Psoas muscle (tissue), 8 donors: Measurements from ENCODE around the gene SMTN. TPM values are rescaled to one million over a fixed set of nuclear protein-coding genes. Genes with fewer than 3 reads are reported as not detected.
"Not testable (repeated sequence)": the region's sequence is repeated elsewhere in the genome, so short reads cannot be mapped to it uniquely, and the experiment has no call there.

Experiments used
- ATAC-seq, 4 donors: fragments of 200-7000 bp; cut with Tn5 transposase; one replicate each; pipeline ENCODE4 v1.9.1; 2020; ENCODE audit warnings: moderate library complexity in 3 of 4, mild to moderate bottlenecking in 2 of 4
- DNase-seq, 2 donors: peaks; one replicate each; pipeline ENCODE4 v3.0.0-alpha.2; 2020
- H3K27ac ChIP-seq: fragments of 200-600 bp; one replicate; pipeline ENCODE4 v1.8.0; 2022
- H3K27me3 ChIP-seq, 3 donors: fragments of 200-600 bp in 1 of 3; one replicate each; pipeline versions ENCODE4 v1.6.1 to v1.8.0; 2013 to 2022; ENCODE audit warnings: low read length in 2 of 3, mild to moderate bottlenecking in 2 of 3, moderate library complexity in 1 of 3; ENCODE audit not compliant: insufficient read depth in 3 of 3
- H3K36me3 ChIP-seq, 2 donors: fragments of 200-600 bp in 1 of 2; one replicate each; pipeline versions ENCODE4 v1.6.1 to v1.8.0; 2013 to 2022; ENCODE audit warnings: low read depth in 1 of 2, mild to moderate bottlenecking in 1 of 2, moderate library complexity in 1 of 2; ENCODE audit not compliant: insufficient read depth in 1 of 2
- H3K4me1 ChIP-seq: fragments of 200-600 bp; one replicate; pipeline ENCODE4 v1.8.0; 2022
- H3K4me3 ChIP-seq: fragments of 200-600 bp; one replicate; pipeline ENCODE4 v1.8.0; 2022; ENCODE audit warnings: mild to moderate bottlenecking
- H3K9me3 ChIP-seq: fragments of 200-600 bp; one replicate; pipeline ENCODE4 v1.8.0; 2022
- CTCF ChIP-seq: fragments of 200-600 bp; IDR thresholded peaks from one replicate; pipeline ENCODE4 v1.8.0; 2022; ENCODE audit warnings: antibody characterized with exemption
- WGBS, 3 donors: extraction: QIAGEN DNeasy Blood & Tissue Kit; methylation state at CpG; one replicate each; pipeline versions ENCODE4 v1.1.6 to v1.1.7; 2013; 5-methylcytosine and 5-hydroxymethylcytosine counted together
- intact Hi-C, 2 donors: fragments of 100-400 bp; cut with DNase I; formaldehyde crosslinking; loops; one replicate each; pipeline versions ENCODE4 v1.11.0 to v1.14.2; 2022
- polyA plus RNA-seq, 3 donors: library from polyadenylated mRNA; stranded (reverse); fragments of 200-250 nt; gene quantifications; one replicate each; pipeline ENCODE4 v1.2.3, GENCODE V29; 2013
- total RNA-seq, 4 donors: library from RNA; stranded (reverse); fragmentation: NEBNext Ultra II Directional in 2 of 4; extraction: Animal tissue kit (Norgen Biotek cat#: 25700) in 2 of 4; gene quantifications; one replicate each; pipeline versions ENCODE4 v1.2.1 to v1.2.4, GENCODE V29; 2021 to 2023
- donor health status: healthy with polysubstance abuse.
- donor health status: DM: no; HTN: no; CAD: no; lungs with moderate emphysema.
- donor health status: Bipolar disorder and iron deficiency.
- donor health status: healthy.
- donor health status: DM: yes; HTN: yes; CAD: no.
- donor health status: DM: no; HTN: no; CAD: no.
- donor health status: DM: no; HTN: no; CAD: no.
- donor health status: DM: yes; HTN: yes; CAD: no.

SMTN gene
- total and polyA plus RNA-seq, 7 donors: 23.0 to 79.3 (median 43.4) TPM

- peak overlapping the region; percentile 77 for H3K4me3 ChIP-seq
- ATAC-seq (peak; percentile 67 to 87 (median 72)), DNase-seq (peak; percentile 54 to 81)
- peaks cover 0 to 84% of the 10 kb centered on the region in 2 donors for H3K36me3 ChIP-seq
- H3K4me1 ChIP-seq: peaks cover 48% of the 10 kb centered on the region
- peak overlapping the region; percentile 94 for H3K27ac ChIP-seq
- no peaks in the 10 kb centered on the region for H3K27me3 ChIP-seq
- 23 to 24% (median 24%) methylated on average over 4 to 5 of the region's 5 CpGs for WGBS, 3 donors
- H3K9me3 ChIP-seq: no peaks in the 10 kb centered on the region
- no peak for TF ChIP-seq CTCF
- intact Hi-C loops: loop anchor here in 1 of 2 donors (5.0 kb wide), 1 partner anchor 138 kb away; no protein-coding TSS in a partner anchor
Observed at GRCh38 chr22:31094021-31094551, 13.0 kb downstream of the SMTN start.

GRCh38 chr22:31094741-31095140, 13.6 kb downstream of the SMTN start:
- intact Hi-C loops: loop anchor here in 1 of 2 donors (5.0 kb wide), 1 partner anchor 138 kb away; no protein-coding TSS in a partner anchor
- peak overlapping the region; percentile 94 for H3K27ac ChIP-seq
- ATAC-seq (no peak), DNase-seq (no peak)
- peaks cover 0 to 85% of the 10 kb centered on the region in 2 donors for H3K36me3 ChIP-seq
- peaks cover 54% of the 10 kb centered on the region for H3K4me1 ChIP-seq
- 78 to 93% (median 78%) methylated on average over 7 of the region's 7 CpGs for WGBS, 3 donors
- no peaks in the 10 kb centered on the region for H3K9me3 ChIP-seq
- H3K4me3 ChIP-seq: peak overlapping the region; percentile 77
- no peak for TF ChIP-seq CTCF
- H3K27me3 ChIP-seq: no peaks in the 10 kb centered on the region

- H3K4me1 ChIP-seq: peaks cover 55% of the 10 kb centered on the region
- no peaks in the 10 kb centered on the region for H3K9me3 ChIP-seq
- no peak for ATAC-seq
- 86 to 93% (median 93%) methylated on average over 3 of the region's 3 CpGs for whole genome bisulfite sequencing, 3 donors
- no peak for DNase-seq
- peak overlapping the region; percentile 36 for H3K27ac ChIP-seq
- intact Hi-C loops: no loop called here
- no peak for TF ChIP-seq CTCF
- H3K4me3 ChIP-seq: peak overlapping the region; percentile 18
- peaks cover 0 to 86% of the 10 kb centered on the region in 2 donors for H3K36me3 ChIP-seq
- H3K27me3 ChIP-seq: no peaks in the 10 kb centered on the region
Observed at GRCh38 chr22:31095637-31096249, 14.6 kb downstream of the SMTN start.

- DNase-seq: no peak
- H3K36me3 ChIP-seq: peaks cover 0 to 88% of the 10 kb centered on the region in 2 donors
- peaks cover 65% of the 10 kb centered on the region for H3K4me1 ChIP-seq
- 85 to 87% (median 86%) methylated on average over 26 to 27 of the region's 27 CpGs for WGBS, 3 donors
- peak overlapping the region; percentile 36 for H3K27ac ChIP-seq
- no peak for ATAC-seq
- H3K4me3 ChIP-seq: no peak overlapping the region
- no peaks in the 10 kb centered on the region for H3K9me3 ChIP-seq
- no peaks in the 10 kb centered on the region for H3K27me3 ChIP-seq
- TF ChIP-seq CTCF: no peak
- intact Hi-C loops: no loop called here
Observed at GRCh38 chr22:31096657-31097279, 15.7 kb downstream of the SMTN start.

- H3K27ac ChIP-seq, intact Hi-C loops, DNase-seq: not testable (repeated sequence)
Observed at GRCh38 chr22:31097539-31097938, 16.4 kb downstream of the SMTN start.

More at GRCh38 chr22:31097539-31097938, 16.4 kb downstream of the SMTN start:
- not testable (repeated sequence) for ATAC-seq, H3K9me3 ChIP-seq, H3K4me3 ChIP-seq, H3K27me3 ChIP-seq
- peaks cover 68% of the 10 kb centered on the region for H3K4me1 ChIP-seq
- peaks cover 0 to 80% of the 10 kb centered on the region in 2 donors for H3K36me3 ChIP-seq
- WGBS, 3 donors: 87 to 98% (median 98%) methylated on average over 5 of the region's 5 CpGs
